GM18861 (cell line): ENCODE results near the gene PHAF1.
A peak's percentile ranks its signal among the peaks of the same experiment; 100 is the strongest.

Source experiments
- ATAC-seq: cut with Tn5 transposase; IDR thresholded peaks from one replicate; pipeline ENCODE4 v1.9.1; 2021; ENCODE audit not compliant: unreplicated experiment

The PHAF1 gene

DNA sequence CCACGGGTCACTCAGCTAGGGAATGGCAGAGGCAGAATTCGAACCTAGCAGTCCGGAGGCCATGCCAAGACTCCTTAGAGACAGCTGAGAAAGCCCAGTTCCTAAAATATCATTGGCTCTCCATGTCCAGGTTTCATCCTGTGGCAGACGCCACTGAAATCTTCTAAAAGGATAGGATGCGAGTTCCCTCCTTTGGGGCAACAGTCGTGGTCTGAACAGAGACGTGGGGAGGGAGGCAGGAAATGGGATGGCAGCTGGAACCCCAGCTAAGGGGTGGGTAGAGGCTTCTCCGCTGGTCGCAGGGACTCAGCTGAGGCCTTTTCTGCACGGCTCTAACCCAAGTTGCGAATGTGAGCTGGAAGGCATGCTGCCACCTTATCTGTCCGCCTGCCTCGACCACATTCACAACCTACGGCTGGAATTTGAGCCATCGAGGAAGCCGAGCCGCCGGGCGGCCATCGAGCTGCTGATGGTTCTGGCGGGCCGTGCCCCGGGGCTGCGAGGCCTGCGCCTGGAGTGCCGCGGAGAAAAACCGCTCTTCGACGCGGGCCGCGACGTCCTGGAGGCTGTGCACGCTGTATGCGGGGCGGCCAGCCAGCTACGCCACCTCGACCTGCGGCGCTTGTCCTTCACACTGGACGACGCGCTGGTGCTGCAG lies 52.9 kb downstream of the PHAF1 start:
- no peak for ATAC-seq

DNA sequence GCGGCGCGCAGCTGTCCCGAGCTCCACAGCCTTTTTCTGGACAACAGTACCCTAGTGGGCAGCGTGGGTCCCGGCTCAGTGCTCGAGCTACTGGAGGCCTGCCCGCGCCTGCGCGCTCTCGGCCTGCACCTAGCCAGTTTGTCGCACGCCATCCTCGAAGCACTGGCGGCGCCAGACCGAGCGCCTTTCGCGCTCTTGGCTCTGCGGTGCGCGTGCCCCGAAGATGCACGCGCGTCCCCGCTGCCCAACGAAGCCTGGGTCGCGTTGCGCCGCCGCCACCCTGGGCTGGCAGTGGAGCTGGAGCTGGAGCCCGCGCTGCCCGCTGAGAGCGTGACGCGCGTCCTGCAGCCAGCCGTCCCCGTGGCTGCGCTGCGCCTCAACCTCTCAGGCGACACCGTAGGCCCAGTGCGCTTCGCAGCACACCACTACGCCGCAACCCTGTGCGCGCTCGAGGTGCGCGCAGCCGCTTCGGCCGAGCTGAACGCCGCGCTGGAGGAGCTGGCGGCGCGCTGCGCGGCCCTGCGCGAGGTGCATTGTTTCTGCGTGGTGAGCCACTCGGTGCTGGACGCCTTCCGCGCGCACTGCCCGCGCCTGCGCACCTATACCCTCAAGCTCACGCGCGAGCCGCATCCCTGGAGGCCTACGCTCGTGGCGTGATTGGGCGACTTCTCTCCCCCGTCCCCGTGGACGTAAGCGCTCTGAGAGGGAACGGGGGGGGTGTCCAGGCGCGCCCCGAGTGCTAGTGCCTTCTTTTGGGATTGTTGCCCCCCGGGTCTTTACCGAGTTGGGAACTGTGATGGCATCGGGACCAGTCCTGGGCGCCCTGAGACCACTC lies 53.6 kb downstream of the PHAF1 start:
- no peak for ATAC-seq

DNA sequence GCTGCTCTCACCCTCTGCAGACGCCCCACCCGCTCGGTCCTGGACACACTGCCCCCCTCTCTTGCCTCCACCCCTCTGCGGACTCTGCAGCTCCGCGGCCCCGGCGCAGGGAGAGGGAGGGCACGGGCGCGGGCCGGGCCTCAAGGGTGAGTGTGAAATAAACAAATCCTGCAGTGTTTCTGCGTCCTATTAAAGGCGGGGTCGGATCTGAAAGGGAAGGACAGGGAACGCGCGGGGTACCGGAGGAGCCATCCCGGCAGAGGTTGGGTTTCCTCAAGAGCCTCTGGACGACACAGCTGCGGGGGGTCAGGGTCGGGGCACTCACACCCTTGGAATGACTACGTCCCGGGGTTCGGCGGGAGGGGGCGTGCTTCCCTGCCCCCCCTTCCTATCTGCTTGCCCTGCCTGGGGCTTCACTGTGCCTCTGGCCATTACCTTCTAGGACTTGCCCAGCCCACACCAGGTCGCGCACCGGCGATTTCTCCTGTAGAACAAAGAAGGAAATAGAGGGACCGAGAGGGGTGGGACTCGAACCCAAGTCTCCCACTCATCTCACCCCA lies 54.3 kb downstream of the PHAF1 start:
- no peak for ATAC-seq

DNA sequence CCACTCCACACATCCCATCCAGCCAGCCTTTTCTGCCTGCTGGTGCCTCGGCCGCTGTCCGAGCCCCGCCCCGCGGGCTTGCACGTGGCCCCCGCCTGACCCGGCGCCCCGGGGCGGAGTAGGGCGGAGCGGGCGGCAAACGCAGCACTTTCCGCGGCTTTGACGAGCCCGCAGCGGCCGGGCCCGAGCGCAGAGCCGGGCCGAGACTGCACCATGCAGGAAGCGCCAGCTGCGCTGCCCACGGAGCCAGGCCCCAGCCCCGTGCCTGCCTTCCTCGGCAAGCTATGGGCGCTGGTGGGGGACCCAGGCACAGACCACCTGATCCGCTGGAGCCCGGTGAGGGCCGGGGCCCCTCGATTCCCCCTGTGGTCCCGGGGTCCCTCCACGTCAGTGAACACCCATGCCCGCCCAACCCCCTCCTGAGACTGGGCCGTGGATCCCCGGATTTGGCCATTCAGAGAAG lies 54.9 kb downstream of the PHAF1 start, which contains the start of gene HSF4:
Gene HSF4, plus strand, starts transcription at position 147 of the 463 bp plus-strand sequence. Its CDS starts 67 bp downstream, at position 214.
- ATAC-seq: no peak

DNA sequence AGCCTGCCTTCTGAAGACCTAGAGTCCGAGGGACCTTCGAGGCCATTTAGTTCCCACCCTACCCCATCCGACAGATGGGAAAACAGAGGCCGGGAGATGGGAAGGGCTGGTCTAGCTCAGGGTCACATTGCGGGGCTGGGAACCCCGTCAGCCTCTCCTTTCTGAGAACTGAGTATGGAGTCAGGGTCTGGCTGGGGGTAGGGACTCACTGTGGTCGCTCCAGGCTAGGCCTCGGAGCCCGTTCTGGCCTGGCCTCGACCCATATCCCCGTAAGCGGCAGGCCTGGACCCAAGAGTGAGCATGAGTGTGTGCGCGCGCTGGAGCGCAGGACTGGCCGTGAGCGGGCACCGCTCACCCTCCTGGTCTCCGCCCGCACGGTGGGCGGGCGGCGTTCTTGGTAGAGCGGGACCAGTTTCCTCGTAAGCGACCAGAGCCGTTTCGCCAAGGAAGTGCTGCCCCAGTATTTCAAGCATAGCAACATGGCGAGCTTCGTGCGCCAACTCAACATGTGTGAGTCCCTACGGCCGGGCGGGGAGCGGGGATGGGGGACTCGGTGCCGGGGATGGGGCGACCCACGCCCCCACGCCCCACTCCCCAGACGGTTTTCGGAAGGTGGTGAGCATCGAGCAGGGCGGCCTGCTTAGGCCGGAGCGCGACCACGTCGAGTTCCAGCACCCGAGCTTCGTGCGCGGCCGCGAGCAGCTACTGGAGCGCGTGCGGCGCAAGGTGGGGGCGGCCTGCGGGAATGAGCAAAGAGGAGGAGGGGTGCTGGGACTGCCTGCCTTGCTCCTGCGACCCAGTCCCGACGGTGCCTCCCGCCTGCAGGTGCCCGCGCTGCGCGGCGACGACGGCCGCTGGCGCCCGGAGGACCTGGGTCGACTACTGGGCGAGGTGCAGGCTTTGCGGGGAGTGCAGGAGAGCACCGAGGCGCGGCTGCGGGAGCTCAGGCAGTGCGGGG lies 55.7 kb downstream of the PHAF1 start:
- no peak for ATAC-seq

DNA sequence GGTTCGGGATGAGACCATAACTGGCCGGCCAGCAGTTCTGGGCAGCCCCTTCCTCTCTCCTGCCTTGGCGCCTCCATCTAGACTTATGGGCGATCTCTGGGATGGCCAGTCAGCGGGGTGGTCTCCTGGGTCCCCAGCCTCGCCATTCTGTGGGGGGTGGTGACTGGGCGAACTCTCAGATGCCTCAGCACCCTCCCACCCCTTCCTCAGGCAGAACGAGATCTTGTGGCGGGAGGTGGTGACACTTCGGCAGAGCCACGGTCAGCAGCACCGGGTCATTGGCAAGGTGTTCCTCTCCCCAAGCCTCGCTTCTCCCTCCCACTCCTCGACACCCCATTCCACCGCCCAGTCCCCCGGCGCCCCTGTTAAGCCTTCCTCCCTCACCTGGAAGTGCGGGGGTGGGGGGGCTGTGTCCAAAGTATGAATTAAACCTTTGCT lies 56.4 kb downstream of the PHAF1 start:
- ATAC-seq: no peak

DNA sequence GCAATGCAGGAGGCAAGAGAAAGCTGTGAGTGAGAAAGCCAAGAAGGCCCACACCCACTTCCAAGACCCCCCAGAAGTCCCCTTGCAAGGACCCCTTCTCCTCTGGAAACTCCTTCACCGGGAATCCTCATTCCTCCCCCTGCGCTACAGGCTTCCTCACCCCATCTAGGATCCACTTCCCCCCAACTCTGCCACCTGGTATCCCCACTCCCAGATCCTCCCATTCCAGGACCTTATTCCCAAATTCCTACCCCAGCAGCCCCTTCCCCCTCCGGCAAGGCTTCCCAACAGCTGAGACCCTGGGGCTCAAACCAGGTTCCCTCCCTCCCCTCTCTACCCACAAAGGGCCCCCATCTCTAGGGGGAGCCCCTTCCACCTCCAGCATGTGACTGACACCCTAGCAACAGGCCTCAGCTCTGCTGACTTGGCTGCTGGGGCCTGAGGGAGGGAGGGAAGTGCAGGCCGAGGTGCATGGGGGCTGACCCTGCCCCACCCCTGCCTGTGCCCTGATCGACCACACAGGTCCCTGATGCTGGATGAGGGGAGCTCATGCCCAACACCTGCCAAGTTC lies 56.9 kb downstream of the PHAF1 start:
- ATAC-seq: no peak

DNA sequence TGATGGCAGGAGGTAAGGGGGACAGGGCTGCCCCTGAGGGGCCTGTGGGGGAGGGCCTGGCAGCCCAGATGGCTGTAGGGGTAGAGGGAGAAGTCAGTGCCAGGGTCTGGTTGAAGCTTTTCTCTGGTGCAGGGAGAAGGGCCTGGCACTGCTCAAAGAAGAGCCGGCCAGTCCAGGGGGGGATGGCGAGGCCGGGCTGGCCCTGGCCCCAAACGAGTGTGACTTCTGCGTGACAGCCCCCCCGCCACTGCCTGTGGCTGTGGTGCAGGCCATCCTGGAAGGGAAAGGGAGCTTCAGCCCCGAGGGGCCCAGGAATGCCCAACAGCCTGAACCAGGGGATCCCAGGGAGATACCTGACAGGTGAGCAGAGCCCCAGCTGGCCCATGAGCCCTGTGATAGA lies 57.8 kb downstream of the PHAF1 start:
- ATAC-seq: no peak

DNA sequence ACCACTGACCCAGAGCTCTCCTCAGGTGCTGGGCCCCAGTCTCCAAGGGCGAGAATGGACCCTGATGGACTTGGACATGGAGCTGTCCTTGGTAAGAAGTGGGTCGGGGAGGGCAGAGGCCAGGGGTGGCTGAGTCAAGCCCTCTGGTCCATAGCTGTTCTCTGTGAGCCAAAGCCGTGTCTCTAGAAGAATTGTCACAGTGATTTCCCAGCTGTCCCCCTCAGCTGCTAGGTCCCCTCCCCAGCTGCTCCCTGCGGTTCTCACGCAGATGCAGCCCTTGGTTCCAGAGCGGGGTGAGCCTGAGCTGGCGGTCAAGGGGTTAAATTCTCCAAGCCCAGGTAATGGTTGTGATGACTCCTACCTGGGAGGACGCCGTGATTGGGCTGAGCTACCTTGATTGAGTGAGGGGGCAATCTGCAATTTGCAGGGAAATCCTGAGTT lies 59.3 kb downstream of the PHAF1 start:
- no peak for ATAC-seq

DNA sequence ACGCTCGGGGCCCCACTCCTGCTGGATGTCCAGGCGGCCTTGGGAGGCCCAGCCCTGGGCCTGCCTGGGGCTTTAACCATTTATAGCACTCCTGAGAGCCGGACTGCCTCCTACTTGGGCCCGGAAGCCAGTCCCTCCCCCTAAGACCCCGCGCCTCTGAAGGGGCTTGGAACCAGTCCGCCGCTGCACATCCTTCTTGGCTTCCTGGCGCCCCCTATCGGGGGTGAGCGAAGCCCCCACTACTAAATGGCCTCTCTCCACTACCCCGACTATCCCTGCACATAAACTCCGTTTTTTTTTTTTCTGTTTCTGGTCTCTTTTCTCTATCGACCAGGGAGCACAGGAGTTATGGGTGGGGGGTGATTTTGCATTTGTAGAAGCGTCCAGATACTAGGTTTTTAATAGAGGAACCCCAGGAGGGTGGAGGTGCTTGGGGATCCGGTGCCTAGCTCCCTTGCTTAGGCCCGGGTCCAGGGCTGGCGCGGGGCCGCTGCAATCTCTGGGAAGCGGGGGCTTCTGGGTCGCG lies 60.0 kb downstream of the PHAF1 start:
- ATAC-seq: no peak

DNA sequence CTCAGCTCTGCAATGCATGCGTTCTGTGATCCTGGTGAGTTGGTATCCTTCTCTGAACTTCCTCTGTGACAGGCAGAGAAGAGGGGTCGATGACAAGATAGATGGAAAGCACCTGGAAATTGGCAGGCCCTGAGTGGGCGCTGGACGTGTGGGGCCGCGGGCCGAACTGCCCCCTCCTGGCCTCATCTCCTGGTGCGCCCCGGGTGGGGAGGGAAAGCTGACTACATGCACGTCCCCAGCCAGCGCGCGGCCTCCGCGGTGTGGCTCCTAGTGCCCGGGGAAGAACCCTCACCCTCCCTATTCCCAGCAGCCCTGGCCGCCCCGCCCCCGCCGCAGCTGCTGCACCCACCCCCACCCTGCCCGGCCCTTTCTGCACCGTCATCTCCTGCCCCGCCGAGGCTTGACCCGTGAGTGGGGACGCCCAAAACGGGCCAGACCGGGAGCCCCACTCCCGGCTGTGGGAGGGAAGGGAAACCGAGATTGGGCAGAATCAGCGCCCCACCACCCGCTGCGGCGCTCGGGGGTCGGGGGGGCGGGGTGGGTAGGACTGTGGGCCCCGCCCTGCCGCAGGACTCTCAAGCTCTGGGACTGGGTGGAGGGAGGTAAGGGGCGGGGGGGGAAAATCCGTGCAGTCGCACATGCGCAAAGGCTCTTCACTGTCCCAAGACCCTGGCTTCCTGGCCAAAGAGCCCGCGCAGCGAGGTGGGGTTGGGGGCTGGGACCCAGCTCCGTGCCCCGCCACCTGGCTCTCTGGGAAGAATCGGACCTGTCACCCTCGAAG lies 60.6 kb downstream of the PHAF1 start, which contains the start of gene NOL3:
Gene NOL3, plus strand, starts transcription at position 371 of the 781 bp plus-strand sequence.
- ATAC-seq: no peak

DNA sequence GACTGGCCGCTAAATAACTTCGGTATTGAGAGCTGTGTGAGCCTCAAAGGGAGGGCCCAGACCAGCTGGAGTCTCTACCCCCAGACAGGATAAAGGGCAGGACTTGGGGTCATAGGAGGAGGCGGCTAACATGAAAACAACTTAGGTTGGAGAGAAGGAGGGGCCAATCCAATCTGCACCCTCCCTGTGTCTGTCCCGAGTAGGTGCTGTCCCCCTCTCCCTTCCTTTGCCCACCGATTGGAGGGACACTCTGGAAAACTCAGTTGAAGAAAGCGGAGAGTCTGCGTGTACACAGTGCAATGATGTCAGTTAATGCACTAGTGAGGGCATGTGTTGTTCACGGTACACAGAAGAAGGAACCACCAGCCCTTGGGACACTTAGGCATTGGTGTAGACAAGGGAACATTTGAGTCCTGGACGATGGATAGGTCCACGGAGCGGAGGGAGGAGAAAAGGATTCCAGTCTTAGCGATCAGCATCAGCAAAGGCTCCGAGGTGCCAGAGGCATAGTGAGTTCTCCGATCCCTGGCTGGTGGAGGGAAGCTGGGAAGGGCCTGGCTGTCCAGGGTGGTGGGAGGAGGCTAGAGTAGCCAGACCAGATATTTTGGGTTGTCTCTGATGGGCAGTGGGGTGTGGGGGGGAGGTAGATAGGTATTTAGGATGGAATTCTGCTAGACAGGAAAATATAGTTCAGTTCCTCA lies 61.4 kb downstream of the PHAF1 start:
- ATAC-seq: no peak

DNA sequence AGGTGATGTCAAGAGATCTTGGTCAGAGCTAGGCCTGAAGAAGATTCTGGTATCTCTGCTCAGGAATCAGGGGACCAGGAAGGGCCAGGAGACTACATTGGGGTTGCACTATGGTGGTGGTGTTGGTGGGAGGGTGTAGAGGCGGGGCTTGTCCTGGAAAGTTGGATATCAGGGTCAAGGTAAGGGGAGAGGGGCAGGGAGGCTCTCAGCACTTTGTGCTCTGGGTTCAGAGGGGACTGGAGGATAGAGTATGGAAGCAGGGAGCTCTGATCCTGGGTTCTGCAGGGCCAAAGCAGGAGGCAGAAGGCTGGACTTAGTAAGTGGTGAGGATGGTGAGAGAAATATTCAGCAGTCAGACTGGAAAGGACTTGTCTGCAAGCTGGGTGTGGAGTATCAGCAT lies 63.6 kb downstream of the PHAF1 start:
- ATAC-seq: no peak

DNA sequence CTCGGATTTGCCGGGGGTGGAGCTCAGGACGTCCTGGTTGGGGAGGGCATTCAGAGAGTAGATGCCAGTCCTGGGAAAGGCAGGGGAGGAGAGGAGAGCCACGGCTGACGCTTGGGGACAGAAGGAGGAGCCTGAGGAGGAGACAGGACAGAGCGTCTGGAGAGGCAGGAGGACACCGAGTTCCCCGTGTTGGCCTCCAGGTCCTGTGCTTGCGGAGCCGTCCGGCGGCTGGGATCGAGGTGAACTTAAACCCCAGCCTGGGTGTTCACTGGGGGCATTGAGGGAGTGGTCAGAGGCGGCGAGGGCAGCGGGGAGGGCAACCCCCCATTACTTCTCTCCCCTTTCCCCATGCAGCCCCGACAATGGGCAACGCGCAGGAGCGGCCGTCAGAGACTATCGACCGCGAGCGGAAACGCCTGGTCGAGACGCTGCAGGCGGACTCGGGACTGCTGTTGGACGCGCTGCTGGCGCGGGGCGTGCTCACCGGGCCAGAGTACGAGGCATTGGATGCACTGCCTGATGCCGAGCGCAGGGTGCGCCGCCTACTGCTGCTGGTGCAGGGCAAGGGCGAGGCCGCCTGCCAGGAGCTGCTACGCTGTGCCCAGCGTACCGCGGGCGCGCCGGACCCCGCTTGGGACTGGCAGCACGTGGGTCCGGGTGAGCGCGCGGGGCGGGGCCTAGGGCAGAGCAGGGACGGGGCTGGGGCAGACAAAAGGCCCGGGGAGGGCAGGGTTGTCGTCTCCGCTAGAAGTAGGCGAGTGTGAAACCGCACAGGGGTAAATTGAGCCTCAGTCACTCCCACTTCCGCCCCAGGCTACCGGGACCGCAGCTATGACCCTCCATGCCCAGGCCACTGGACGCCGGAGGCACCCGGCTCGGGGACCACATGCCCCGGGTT lies 64.3 kb downstream of the PHAF1 start:
- ATAC-seq: peak; percentile 34

DNA sequence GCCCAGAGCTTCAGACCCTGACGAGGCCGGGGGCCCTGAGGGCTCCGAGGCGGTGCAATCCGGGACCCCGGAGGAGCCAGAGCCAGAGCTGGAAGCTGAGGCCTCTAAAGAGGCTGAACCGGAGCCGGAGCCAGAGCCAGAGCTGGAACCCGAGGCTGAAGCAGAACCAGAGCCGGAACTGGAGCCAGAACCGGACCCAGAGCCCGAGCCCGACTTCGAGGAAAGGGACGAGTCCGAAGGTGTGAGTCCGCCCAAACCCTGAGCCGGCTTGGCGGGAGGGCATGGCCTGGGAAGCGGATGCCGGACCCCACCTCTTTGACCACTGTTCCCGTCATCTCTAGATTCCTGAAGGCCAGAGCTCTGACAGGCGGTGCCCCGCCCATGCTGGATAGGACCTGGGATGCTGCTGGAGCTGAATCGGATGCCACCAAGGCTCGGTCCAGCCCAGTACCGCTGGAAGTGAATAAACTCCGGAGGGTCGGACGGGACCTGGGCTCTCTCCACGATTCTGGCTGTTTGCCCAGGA lies 65.0 kb downstream of the PHAF1 start:
- ATAC-seq: no peak

DNA sequence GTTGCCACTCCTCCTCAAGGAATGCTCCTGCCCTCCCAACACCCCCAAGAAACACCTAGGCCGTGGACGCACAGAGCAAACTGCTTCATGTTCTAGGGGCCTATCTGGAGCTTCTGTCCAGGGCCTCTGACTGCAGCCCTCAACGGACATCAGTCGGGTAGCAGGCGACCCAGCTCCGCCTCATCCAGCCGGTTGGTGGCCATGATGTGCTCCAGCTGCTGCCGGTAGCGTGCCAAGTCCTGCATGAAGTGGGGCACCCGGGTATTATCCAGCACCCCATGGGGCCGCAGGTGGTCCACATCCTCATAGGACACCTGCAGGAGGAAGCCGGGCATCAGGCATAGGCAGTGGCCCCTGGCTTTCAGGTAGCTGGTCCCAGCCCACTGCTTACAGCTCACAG lies 66.9 kb downstream of the PHAF1 start:
- no peak for ATAC-seq
